ENCODE measurements around the gene IKBKG.
"Not testable (repeated sequence)": the region's sequence is repeated elsewhere in the genome, so short reads cannot be mapped to it uniquely, and the experiment has no call there.

IKBKG gene

GRCh38 chrX:154531626-154532025 lies 15.8 kb upstream of the IKBKG start:
- TF ChIP-seq MAX (IDR thresholded peaks at IDR 0.05; ENCODE audit: low read depth, low read length): no peak
- TF ChIP-seq POLR2A (IDR thresholded peaks at IDR 0.05; ENCODE audit: extremely low read depth, insufficient read length): no peak
- no peak for TF ChIP-seq MYC (IDR thresholded peaks at IDR 0.05; ENCODE audit: low read depth, low read length)
- no peak for TF ChIP-seq CTCF (IDR thresholded peaks at IDR 0.05; ENCODE audit: low read depth, low read length)
- DNase-seq (ENCODE audit: low read depth): no peak
- H3K4me3 ChIP-seq (ENCODE audit: low read depth, low read length): no peak overlapping the region

- DNase-seq (ENCODE audit: low read depth): no peak
- no peak overlapping the region for H3K4me3 ChIP-seq (ENCODE audit: low read depth, low read length)
- TF ChIP-seq MYC (IDR thresholded peaks at IDR 0.05; ENCODE audit: low read depth, low read length) (no peak), CTCF (IDR thresholded peaks at IDR 0.05; ENCODE audit: low read depth, low read length) (no peak), POLR2A (IDR thresholded peaks at IDR 0.05; ENCODE audit: extremely low read depth, insufficient read length) (no peak), MAX (IDR thresholded peaks at IDR 0.05; ENCODE audit: low read depth, low read length) (no peak)
Measured at GRCh38 chrX:154532690-154533089, 14.7 kb upstream of the IKBKG start.

- DNase-seq (ENCODE audit: low read depth): peak; percentile 92
- no peak for TF ChIP-seq POLR2A (IDR thresholded peaks at IDR 0.05; ENCODE audit: extremely low read depth, insufficient read length)
- peak; percentile 42; the same call in 1 of the 2 replicates for TF ChIP-seq MAX (IDR thresholded peaks at IDR 0.05; ENCODE audit: low read depth, low read length)
- peak; percentile 83 for TF ChIP-seq CTCF (IDR thresholded peaks at IDR 0.05; ENCODE audit: low read depth, low read length)
- TF ChIP-seq MYC (IDR thresholded peaks at IDR 0.05; ENCODE audit: low read depth, low read length): peak; percentile 47
- no peak overlapping the region for H3K4me3 ChIP-seq (ENCODE audit: low read depth, low read length)
Measured at GRCh38 chrX:154534526-154535322, 12.7 kb upstream of the IKBKG start.

GRCh38 chrX:154535892-154536291 lies 11.5 kb upstream of the IKBKG start:
- no peak overlapping the region for H3K4me3 ChIP-seq (ENCODE audit: low read depth, low read length)
- TF ChIP-seq POLR2A (IDR thresholded peaks at IDR 0.05; ENCODE audit: extremely low read depth, insufficient read length) (no peak), CTCF (IDR thresholded peaks at IDR 0.05; ENCODE audit: low read depth, low read length) (no peak), MAX (IDR thresholded peaks at IDR 0.05; ENCODE audit: low read depth, low read length) (no peak), MYC (IDR thresholded peaks at IDR 0.05; ENCODE audit: low read depth, low read length) (no peak)
- DNase-seq (ENCODE audit: low read depth): no peak

- DNase-seq (ENCODE audit: low read depth): no peak
- no peak overlapping the region for H3K4me3 ChIP-seq (ENCODE audit: low read depth, low read length)
- TF ChIP-seq MYC (IDR thresholded peaks at IDR 0.05; ENCODE audit: low read depth, low read length) (no peak), CTCF (IDR thresholded peaks at IDR 0.05; ENCODE audit: low read depth, low read length) (no peak), MAX (IDR thresholded peaks at IDR 0.05; ENCODE audit: low read depth, low read length) (no peak), POLR2A (IDR thresholded peaks at IDR 0.05; ENCODE audit: extremely low read depth, insufficient read length) (no peak)
Measured at GRCh38 chrX:154539077-154539476, 8.3 kb upstream of the IKBKG start.

- H3K4me3 ChIP-seq (ENCODE audit: low read depth, low read length); DNase-seq (ENCODE audit: low read depth): not testable (repeated sequence)
Measured at GRCh38 chrX:154540365-154540764, 7.1 kb upstream of the IKBKG start.
